Measurements from ENCODE around the gene ZNF771.

Gene ZNF771

GRCh38 chr16:30464078-30464477 is 56.7 kb downstream of the ZNF771 start:
- no peak for DNase-seq (ENCODE audit: low spot score)

All from AG08395 (cell line).